Upper lobe of right lung (tissue), 1 donor: Measurements from ENCODE around the gene ADGRD1. TPM values are rescaled to one million over a fixed set of nuclear protein-coding genes. Genes with fewer than 3 reads are reported as not detected.

Experiments
- ATAC-seq: fragments of 200-7000 bp; cut with Tn5 transposase; one replicate; pipeline ENCODE4 v1.9.1; 2020; ENCODE audit warnings: mild to moderate bottlenecking, moderate library complexity
- DNase-seq: peaks from one replicate; pipeline ENCODE4 v3.0.0-alpha.2; 2020
- H3K27ac ChIP-seq: fragments of 200-600 bp; one replicate; pipeline ENCODE4 v1.8.0; 2022
- H3K27me3 ChIP-seq: fragments of 200-600 bp; one replicate; pipeline ENCODE4 v1.8.0; 2022; ENCODE audit warnings: mild to moderate bottlenecking
- H3K36me3 ChIP-seq: fragments of 200-600 bp; one replicate; pipeline ENCODE4 v1.8.0; 2022
- H3K4me1 ChIP-seq: fragments of 200-600 bp; one replicate; pipeline ENCODE4 v1.8.0; 2022
- H3K4me3 ChIP-seq: fragments of 200-600 bp; one replicate; pipeline ENCODE4 v1.8.0; 2022; ENCODE audit warnings: mild to moderate bottlenecking
- H3K9me3 ChIP-seq: fragments of 200-600 bp; one replicate; pipeline ENCODE4 v1.8.0; 2022
- CTCF ChIP-seq: fragments of 200-600 bp; IDR thresholded peaks from one replicate; pipeline ENCODE4 v1.8.0; 2022; ENCODE audit warnings: antibody characterized with exemption
- intact Hi-C: fragments of 100-400 bp; cut with DNase I; formaldehyde crosslinking; loops from one replicate; pipeline ENCODE4 v1.11.0; 2022
- total RNA-seq: library from RNA; stranded (reverse); fragmentation: NEBNext Ultra II Directional; extraction: Animal tissue kit (Norgen Biotek cat#: 25700); gene quantifications from one replicate; pipeline ENCODE4 v1.2.1, GENCODE V29; 2021
- donor health status: DM: no; HTN: yes; CAD: no; lungs with severe emphysema.

ADGRD1 gene
- total RNA-seq, 1 donor from 2014 or later = 113 TPM

GRCh38 chr12:130949806-130950205 is 3.9 kb upstream of the ADGRD1 start:
- intact Hi-C loops = no loop called here
- DNase-seq = no peak
- no peak overlapping the region for H3K27ac ChIP-seq
- H3K36me3 ChIP-seq = no peaks in the 10 kb centered on the region
- H3K4me1 ChIP-seq = peaks cover 16% of the 10 kb centered on the region
- no peak for TF ChIP-seq CTCF
- no peaks in the 10 kb centered on the region for H3K9me3 ChIP-seq
- no peak for ATAC-seq
- no peaks in the 10 kb centered on the region for H3K27me3 ChIP-seq
- H3K4me3 ChIP-seq = no peak overlapping the region

- DNase-seq (no peak), ATAC-seq (no peak)
- TF ChIP-seq CTCF = no peak
- Histone ChIP-seq H3K9me3 (no peaks in the 10 kb centered on the region), H3K27ac (no peak overlapping the region), H3K4me3 (no peak overlapping the region), H3K27me3 (no peaks in the 10 kb centered on the region), H3K36me3 (no peaks in the 10 kb centered on the region), H3K4me1 (peaks cover 12% of the 10 kb centered on the region)
- intact Hi-C loops = no loop called here
Measured at GRCh38 chr12:130951636-130952035, 2.1 kb upstream of the ADGRD1 start.

GRCh38 chr12:130952171-130952954 is 1.3 kb upstream of the ADGRD1 start:
- no peaks in the 10 kb centered on the region for H3K27me3 ChIP-seq
- ATAC-seq = no peak
- intact Hi-C loops = no loop called here
- no peaks in the 10 kb centered on the region for H3K36me3 ChIP-seq
- TF ChIP-seq CTCF = no peak
- H3K9me3 ChIP-seq = no peaks in the 10 kb centered on the region
- H3K4me1 ChIP-seq = peaks cover 7% of the 10 kb centered on the region
- H3K27ac ChIP-seq = peak overlapping the region; percentile 24
- H3K4me3 ChIP-seq = no peak overlapping the region
- no peak for DNase-seq

- H3K4me1 ChIP-seq = peaks cover 7% of the 10 kb centered on the region
Measured at GRCh38 chr12:130954544-130954831, 781 bp downstream of the ADGRD1 start.

GRCh38 chr12:130955238-130955816 is 1.6 kb downstream of the ADGRD1 start:
- Histone ChIP-seq H3K9me3 (no peaks in the 10 kb centered on the region), H3K4me3 (peak overlapping the region; percentile 58), H3K36me3 (no peaks in the 10 kb centered on the region), H3K4me1 (peaks cover 7% of the 10 kb centered on the region), H3K27ac (peak overlapping the region; percentile 80), H3K27me3 (no peaks in the 10 kb centered on the region)
- DNase-seq = no peak
- no peak for TF ChIP-seq CTCF
- peak; percentile 43 for ATAC-seq
- intact Hi-C loops = no loop called here

More at GRCh38 chr12:130954544-130954831, 781 bp downstream of the ADGRD1 start:
- Histone ChIP-seq H3K9me3 (no peaks in the 10 kb centered on the region), H3K4me3 (peak overlapping the region; percentile 58), H3K36me3 (no peaks in the 10 kb centered on the region), H3K27ac (peak overlapping the region; percentile 80), H3K27me3 (no peaks in the 10 kb centered on the region)
- intact Hi-C loops = no loop called here
- no peak for TF ChIP-seq CTCF
- ATAC-seq (peak; percentile 79), DNase-seq (peak; percentile 78)
